HG03064 (cell line): Measurements from ENCODE around the gene OXTR.
"Not testable (repeated sequence)": the region's sequence is repeated elsewhere in the genome, so short reads cannot be mapped to it uniquely, and the experiment has no call there.

Experiments
- ATAC-seq: cut with Tn5 transposase; IDR thresholded peaks from one replicate; pipeline ENCODE4 v1.9.1; 2021; ENCODE audit warnings: low read depth; ENCODE audit not compliant: unreplicated experiment

The OXTR gene

DNA sequence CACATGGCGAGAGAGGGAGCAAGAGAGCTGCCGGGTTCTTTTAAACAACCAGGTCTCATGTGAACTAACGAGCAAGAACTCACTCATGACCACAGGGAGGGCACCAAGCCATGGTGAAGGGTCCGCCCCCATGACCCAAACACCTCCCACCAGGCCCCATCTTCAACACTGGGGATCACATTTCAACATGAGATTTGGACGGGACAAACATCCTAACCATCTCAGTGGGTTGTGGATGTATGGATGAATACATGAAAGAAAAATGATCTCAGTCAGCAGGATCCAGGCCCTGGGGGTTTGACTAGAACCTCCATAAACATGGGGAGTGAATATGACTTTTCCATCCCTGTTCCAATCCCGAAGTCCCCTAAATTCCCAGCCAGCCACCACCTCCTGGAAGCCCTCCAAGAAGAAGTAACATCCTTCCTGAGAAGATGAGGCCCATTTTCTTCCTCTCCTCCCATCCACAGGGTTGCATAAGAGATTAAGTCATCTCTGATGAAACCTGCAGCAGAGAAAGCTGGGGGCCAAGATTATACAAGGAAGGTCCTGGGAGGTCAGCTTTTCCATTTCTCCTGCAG is 26.3 kb downstream of the OXTR start:
- no peak for ATAC-seq

DNA sequence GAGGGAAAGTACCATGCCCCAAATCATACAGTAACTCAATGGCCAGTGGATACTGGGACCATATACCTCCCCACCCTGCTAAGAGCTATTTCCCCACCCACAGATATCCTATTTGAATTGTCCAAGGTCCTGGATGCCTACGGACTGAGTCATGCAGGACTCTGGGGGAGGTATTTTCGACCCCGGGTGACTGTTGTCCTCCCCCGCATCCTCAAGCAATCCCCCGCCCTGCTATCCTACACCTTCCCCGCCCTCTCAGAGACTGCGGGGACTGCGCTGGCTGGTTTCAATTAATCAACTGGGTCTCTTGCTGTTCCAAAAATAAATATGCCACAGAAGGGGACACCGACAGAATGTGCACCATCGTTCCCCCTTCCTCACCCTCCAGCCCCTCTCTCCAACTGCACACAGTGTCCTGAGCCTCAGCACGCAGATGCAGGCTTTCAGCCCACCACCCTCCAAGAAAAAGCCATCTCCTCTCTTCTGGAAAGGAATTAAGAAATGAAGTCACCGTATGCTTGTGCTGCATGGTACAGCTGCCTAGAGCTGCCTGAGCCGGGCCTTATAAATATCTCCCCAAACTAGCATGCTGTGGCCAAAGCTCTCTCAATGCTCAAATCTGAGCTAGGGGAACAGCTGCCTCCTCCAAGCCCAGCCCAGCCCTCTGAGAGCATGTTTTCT is 27.7 kb downstream of the OXTR start:
- no peak for ATAC-seq

DNA sequence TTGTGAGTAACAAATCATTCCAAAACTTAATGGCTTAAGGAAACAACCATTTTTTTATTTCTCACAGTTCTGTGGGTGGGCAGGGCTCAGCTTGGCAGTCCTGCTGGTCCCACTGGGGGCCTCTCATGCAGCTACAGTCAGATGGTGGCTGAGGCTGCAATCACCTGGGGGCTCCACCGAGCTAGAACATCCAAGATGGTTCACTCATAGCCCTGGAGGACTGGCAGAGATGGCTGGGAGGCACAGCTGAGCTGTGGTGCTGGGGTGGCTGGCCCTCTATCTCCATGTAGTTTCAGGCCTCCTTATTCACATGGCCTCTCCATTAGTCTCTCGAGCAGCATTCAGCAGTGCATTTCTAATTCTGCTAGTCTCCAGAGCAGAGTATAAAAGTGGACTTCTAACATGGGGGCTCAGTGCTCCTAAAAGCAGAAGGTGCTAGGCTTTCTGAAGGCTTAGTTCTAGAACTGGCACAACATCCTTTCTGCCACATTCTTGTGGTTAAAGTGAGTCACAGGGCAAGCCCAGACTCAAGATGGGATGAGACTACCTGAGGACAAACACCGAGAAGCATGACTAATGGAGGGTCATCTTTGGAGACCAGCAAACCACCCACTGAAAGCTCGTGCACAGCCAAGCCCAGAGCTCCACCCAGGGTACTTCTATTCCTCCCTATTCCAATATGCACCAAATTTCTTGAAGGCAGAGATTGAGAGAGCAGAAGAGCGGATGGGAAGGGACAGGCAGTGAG is 29.5 kb downstream of the OXTR start:
- ATAC-seq, result no peak

DNA sequence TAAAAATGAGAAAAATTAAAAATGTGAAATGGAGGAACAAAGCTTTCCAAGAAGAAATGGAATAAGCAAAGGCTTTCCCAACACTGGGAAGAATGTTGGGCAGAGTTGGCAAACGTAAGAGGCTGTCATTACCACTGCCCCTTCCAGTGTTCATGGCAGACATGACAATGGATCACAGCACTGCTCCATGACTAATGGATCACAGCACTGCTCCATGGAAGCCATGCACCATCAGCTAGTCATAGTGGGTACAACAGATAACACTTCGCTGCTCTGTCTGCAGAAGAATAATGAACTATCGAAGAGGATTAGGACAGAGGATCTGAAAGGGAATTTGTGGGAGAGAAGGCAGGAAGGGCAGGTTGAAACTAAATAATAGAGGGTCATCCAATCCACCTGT is 30.8 kb downstream of the OXTR start:
- ATAC-seq, result no peak

DNA sequence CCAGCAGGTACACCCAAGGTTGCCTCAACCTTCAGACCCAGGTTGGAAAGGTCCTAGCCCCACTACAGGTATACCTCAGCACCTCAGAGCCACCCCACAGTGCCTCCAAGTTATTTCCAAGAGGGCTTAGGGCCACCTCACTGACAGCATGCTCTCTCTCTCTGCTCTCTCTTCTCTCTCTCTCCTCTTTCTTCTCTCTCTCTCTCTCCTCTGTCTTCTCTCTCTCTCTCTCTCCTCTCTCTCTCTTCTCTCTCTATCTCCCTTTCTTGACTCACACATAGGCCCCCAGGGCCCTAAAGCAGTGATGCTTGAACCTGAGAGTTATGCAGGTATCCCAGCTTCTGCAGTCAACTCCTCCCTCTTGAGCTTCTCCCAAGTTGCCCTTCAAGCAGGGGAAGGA is 31.6 kb downstream of the OXTR start:
- ATAC-seq, result no peak

DNA sequence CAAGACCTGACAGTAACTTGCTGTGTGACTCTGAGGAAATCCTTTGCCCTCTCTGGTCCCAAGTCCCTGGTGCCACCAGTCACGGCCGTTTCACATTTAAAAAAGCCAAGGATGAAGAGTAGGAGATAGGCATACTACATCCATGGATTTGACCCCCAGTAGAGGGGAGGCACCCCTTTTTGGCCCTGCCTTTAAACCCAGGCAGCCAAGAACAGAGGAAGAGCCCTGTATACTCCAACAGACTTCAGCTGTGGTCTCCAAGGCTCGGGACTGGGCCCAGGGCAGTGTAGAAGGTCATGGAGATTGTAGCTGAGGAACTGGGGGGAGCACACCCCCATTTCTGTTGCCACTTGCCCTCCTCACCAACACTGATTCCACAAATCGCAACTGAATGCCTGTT is 32.1 kb downstream of the OXTR start:
- ATAC-seq, result no peak

DNA sequence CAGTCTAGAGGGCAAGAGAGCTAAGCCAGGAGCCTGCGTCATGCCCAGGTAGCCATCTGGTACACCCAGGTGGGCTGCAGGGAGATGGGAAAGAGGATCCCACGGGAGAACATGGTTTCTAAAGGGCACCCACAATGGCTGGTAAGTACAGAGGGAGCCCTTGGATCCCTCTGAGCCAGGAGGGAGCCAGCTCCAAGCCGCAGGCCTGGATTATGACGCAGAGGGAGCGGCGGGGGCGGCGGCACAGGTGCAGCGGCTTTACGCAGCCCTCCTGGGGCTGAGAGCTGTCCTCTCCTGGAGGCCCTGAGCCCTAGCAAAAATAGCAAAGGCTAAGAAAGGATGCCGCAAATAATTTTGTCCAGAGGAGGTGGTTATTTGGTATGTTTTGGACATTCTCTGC is 33.0 kb downstream of the OXTR start:
- no peak for ATAC-seq

DNA sequence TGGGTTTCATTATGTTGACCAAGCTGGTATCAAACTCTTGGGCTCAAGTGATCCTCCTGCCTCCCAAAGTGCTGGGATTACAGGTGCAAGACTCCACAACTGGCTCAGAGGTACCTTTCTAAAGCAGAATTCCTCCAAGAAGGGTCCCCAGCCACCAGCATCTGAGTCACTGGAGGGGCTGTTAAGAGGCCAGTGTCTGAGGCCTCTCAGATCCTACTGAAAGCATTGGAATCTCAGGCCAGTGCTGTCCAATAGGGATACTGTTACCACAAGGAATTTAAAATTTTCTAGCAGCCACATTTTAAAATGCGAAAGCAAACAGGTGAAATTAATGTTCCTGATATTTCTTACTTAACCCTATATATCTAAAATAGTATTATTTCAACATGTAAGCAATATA is 34.5 kb downstream of the OXTR start:
- no peak for ATAC-seq

DNA sequence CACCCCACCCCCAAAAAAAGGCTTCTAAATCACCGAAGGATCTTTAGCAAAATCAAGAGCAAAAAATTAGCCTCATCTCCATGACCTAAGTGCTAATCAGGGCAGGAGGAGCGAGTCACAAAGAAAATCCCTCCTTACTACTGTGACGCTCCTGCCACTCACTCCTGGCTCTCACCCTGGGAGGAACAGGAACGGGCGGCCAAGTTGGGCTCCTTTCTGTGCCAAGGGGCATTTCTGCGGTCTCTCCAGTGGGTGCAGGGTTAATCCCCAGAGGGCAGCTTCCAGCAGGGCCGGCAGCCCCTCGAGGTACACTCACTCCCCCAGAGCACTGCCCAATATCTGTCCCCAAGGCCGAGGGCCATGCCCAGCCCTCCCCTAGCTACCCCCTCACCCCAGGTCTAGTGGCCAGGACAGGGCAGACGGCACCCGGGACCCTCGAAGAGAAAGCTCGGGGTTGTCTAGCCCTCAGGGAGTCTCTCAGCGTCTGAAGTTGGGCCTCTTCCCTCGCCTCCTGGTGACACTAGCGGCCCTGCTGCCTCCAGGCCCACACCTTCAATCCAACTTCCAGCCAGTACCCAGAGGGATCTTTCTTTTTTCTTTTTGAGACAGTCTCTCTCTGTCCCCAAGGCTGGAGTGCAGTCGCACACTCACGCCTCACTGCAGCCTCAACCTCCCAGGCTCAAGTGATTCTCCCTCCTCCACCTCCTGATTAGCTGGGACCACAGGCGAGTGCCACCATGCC is 35.1 kb downstream of the OXTR start:
- ATAC-seq, result no peak

DNA sequence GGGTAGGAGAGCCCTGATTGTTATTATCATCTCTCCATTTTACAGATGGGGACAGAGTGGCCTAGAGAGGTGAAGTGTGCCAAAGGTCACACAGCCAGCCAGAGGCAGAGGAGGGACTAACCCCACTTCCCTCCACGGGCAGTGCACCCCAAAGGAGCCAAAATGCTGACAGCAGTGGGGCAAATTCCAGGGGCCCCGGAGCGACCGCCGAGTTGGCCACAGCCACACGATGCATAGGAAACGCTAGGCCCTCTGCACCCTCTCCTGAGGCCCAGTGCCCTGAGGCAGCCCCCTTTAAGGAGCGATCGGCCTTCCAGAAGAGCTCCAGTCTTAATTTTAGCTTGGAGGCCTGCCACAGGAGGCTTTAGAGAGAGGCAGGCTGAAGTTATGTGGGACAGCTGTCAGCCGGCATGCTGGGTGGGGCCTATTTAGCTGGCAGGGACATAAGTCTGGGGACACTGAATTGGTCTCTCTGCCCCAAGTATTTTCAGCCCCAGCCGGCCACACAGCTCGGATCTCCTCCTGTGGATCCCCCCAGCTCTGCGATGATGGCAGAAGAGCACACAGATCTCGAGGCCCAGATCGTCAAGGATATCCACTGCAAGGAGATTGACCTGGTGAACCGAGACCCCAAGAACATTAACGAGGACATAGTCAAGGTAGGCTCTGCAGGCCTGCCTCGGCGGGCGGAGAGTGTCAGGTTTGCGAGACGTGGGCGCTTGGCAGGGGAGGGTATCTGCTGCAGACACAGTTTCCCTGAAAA is 35.9 kb downstream of the OXTR start, which contains the start of gene CAV3:
Gene CAV3 (plus strand): TSS at position 471 of the 763 bp plus-strand sequence. CDS start 75 bp downstream, at position 546.
- no peak for ATAC-seq

DNA sequence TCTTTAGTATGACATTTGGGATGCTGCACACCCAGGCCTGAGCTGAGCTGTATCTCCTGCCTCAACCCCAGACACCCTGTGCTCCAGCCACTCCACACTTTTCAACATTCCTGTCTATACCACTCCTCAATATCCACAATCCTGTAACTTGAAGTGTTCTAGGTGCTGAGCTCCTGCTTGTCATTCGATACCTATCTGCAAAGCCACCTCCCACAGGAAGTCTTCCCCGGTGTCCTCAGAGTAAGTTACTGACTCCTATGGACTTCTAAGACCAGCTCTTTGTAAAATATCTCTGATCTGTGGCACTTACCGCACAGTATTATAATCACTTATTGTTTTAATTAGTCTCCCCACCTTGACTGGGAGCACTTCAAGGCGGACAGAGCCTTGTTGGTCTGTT is 37.0 kb downstream of the OXTR start:
- no peak for ATAC-seq

DNA sequence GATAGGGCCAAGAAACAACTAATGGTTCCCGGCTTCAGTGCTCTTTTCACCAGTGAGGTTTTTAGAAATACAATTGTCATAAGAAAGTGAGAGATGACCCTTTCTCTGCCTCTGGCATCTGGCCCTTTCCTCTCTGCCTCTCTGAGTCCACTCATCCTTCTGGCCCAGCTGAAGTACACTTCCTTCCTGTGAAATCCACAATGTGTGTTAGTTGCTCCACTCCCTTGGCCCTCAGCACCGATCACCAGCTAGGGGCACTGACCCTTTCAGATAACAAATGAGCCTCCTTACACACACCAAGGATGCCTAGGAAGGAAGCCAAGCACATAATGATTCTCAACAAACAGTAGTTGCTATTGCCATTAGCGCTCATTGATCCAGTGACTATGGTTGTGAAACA is 38.8 kb downstream of the OXTR start:
- no peak for ATAC-seq

DNA sequence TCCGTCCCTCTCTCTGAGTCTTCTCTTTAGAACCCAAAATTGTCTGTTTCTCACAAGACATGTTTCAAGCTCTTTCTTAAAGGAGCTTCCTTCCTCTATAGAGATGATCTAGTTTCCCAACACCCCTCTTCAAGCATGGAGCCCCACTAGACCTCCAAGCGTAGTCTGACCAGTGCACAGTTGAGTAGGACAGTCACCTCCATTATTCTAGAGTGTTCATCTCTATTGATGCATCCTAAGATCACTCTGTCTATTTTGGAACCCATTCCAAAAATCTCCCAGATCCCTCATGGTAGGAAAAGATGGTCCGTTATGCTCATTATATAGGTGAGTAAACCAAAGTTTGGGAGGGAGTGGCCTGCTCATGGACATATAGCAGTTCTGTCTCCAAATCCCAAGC is 39.9 kb downstream of the OXTR start:
- no peak for ATAC-seq

DNA sequence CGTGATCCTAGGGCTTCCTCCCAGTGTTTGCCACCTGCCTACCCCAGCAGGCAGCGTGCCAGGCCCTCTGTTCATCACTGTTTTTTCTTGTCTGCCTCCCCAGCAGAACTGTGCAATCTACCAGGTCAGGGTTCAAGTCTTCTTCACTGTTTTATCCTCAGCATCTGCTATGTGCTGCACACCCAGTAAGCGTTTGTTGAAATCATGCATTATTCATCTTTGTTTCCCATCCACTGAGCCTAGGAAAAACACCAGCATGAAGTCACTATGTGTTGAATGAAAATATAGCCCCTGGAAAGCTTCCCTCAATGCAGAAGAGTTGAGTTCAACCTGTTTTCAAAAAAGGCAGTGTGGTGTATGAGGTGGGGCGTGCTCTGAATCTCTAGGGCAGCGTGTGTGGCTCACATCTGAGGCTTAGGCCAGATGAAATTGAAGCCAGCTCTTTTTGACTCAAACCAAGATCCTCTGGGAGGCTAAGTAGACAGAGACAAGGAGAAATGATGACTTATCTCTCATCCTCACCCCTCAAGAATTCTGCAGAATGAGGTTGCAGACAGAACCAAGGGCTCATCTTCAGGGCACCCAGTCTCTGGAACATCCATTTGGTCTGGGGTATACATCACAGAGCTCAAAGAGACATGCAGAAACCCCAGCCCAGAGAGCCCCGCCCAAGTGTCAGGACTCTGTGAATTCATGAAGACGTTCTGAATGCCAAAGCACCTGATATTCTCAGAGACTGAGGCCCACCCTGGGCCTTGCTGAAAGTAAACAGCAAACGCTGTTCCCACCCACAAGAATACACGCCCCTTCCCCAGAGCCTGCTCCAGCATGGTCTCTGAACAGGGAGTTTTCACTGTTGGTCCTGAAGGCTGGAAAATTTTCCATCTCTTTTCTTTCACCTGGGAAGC is 41.6 kb downstream of the OXTR start:
- ATAC-seq, result no peak

DNA sequence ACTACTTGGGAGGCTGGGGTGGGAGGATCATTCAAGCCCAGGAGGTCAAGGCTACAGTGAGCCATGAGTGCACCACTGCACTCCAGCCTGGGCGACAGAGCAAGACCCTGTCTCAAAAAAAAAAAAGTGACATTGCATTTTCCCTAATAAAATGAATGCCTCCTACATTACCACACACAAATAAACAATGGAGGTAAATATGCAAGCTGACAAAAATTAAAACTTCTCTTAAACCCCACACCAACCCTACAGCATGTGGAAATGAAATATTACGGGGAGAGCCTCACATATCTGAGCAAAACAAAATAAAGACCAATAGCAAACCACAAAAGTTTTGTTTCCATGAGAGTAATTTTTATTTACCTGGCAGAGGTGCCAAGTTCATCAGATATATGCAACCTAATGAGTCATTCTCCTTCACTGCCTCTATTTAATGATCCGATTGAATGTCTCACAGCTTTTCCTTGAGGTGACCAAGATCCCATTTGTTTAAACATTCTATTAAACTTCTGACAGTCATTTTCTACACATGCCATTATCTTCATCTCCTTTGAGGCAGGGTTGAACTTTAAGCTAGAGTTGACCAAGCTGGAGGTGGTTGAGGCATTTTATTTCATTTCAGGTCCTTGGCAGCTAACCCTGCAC is 45.2 kb downstream of the OXTR start:
- ATAC-seq, result no peak

DNA sequence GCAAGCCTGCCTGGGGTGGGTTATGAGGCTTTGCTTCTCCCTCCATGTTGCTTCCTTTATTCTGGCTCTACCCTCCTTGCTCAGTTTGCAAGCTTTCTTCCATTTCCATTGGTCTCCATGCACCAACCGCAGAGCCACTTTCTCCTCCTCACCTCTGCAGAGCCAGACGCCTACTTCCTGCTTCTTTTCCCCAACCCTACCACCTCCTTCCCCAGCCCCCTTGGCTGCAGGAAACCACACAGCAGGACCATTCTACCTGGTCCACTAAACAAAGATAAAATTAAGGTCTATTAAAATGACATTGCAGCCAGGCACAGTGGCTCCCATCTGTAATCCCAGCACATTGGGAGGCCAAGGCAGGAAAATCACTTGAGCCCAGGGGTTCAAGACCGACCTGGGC is 45.8 kb downstream of the OXTR start:
- ATAC-seq, result no peak

DNA sequence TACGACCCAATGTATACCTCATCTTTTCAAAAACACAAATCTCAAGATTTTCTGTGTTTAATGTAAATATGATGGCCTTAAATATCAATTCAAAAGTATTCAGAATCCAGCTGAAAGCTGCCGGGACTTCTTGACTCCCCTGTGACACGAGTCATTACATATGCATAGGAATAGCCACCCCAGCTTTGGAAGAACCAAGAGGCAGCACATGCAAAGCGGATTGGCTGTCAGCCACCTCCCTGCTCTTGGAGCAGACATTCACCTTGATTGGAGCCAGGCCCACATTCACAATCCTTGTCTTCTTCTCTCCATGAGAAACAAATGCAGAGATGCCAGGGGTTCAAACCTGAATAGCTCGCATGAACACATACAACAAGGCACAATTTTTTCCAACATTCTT is 46.6 kb downstream of the OXTR start:
- ATAC-seq, result no peak

DNA sequence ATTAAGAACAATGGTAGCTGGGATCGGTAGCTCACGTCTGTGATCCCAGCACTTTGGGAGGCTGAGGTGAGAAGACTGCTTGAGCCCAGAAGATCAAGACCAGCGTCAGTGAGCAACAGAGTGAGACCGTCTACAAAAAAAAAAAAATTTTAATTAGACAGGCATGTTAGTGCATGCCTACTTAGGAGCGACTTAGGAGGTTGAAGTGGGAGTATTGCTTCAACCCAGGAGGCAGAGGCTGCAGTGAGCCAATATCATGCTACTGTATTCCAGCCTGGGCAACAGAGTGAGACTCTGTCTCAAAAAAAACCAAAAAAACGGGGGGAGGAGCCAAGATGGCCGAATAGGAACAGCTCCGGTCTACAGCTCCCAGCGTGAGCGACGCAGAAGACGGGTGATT is 53.7 kb downstream of the OXTR start:
- not testable (repeated sequence) for ATAC-seq
